ENCODE results near the gene CSTA.

The CSTA gene

GRCh38 chr3:122324871-122325323, at the start of gene CSTA:
TSS of gene CSTA (plus strand) at chr3:122325248. CDS start at chr3:122325293, 45 bp downstream.
- ATAC-seq = no peak
- DNase-seq = no peak

- ATAC-seq (no peak), DNase-seq (no peak)
These were observed 43.2 kb upstream of the CSTA start for GRCh38 chr3:122281891-122282290.

- ATAC-seq = no peak
These were observed 41.1 kb upstream of the CSTA start for GRCh38 chr3:122283796-122284445.

GRCh38 chr3:122284486-122284885, 40.6 kb upstream of the CSTA start:
- no peak for ATAC-seq

More at GRCh38 chr3:122283796-122284445, 41.1 kb upstream of the CSTA start:
- no peak for DNase-seq

GRCh38 chr3:122294359-122294758, 30.7 kb upstream of the CSTA start:
- no peak for ATAC-seq

More at GRCh38 chr3:122284486-122284885, 40.6 kb upstream of the CSTA start:
- no peak for DNase-seq

GRCh38 chr3:122295266-122296062, 29.6 kb upstream of the CSTA start:
- DNase-seq (no peak), ATAC-seq (peak; percentile 44)

More at GRCh38 chr3:122294359-122294758, 30.7 kb upstream of the CSTA start:
- DNase-seq = no peak

GRCh38 chr3:122298239-122298638, 26.8 kb upstream of the CSTA start:
- DNase-seq = peak; percentile 41

GRCh38 chr3:122299215-122299614, 25.8 kb upstream of the CSTA start:
- ATAC-seq = peak; percentile 35
- DNase-seq = no peak

More at GRCh38 chr3:122298239-122298638, 26.8 kb upstream of the CSTA start:
- peak; percentile 84 for ATAC-seq

- peak; percentile 50 for DNase-seq
- no peak for ATAC-seq
These were observed 25.1 kb upstream of the CSTA start for GRCh38 chr3:122299872-122300460.

- ATAC-seq = no peak
- DNase-seq = no peak
These were observed 24.0 kb upstream of the CSTA start for GRCh38 chr3:122301063-122301462.

GRCh38 chr3:122305818-122306621, 19.0 kb upstream of the CSTA start:
- no peak for DNase-seq
- ATAC-seq = no peak

- DNase-seq = no peak
- no peak for ATAC-seq
These were observed 18.5 kb upstream of the CSTA start for GRCh38 chr3:122306622-122306953.

GRCh38 chr3:122307094-122307687, 17.9 kb upstream of the CSTA start:
- DNase-seq (no peak), ATAC-seq (no peak)

GRCh38 chr3:122307976-122308375, 17.1 kb upstream of the CSTA start:
- DNase-seq (no peak), ATAC-seq (no peak)

GRCh38 chr3:122310361-122310760, 14.7 kb upstream of the CSTA start:
- ATAC-seq (no peak), DNase-seq (no peak)

GRCh38 chr3:122312826-122313225, 12.2 kb upstream of the CSTA start:
- ATAC-seq = no peak

GRCh38 chr3:122313281-122313680, 11.8 kb upstream of the CSTA start:
- ATAC-seq = no peak
- no peak for DNase-seq

More at GRCh38 chr3:122312826-122313225, 12.2 kb upstream of the CSTA start:
- DNase-seq = no peak

GRCh38 chr3:122314228-122314876, 10.7 kb upstream of the CSTA start:
- no peak for DNase-seq

GRCh38 chr3:122315619-122316018, 9.4 kb upstream of the CSTA start:
- DNase-seq (no peak), ATAC-seq (no peak)

More at GRCh38 chr3:122314228-122314876, 10.7 kb upstream of the CSTA start:
- ATAC-seq = no peak

GRCh38 chr3:122316368-122316767, 8.7 kb upstream of the CSTA start:
- no peak for DNase-seq
- no peak for ATAC-seq

- no peak for DNase-seq
- ATAC-seq = no peak
These were observed 6.4 kb upstream of the CSTA start for GRCh38 chr3:122318620-122319019.
